A673 (cell line): Measurements from ENCODE around the gene KREMEN1. TPM values are rescaled to one million over a fixed set of nuclear protein-coding genes. Genes with fewer than 3 reads are reported as not detected.

Experiments
- BruUV-seq: library from RNA; stranded (reverse); fragments of 400-500 nt; replicated peaks from 2 replicates; lab custom pipeline; 2021; lab: Mats Ljungman, UMichigan
- CTCF ChIA-PET: fragments of 300-600 bp; sonication (Branson Sonifier 250); formaldehyde crosslinking; loops from one replicate; lab custom pipeline; 2022; ENCODE audit warnings: antibody characterized with exemption; lab: Charles Lee
- POLR2A ChIA-PET: fragments of 300-600 bp; sonication (Branson Sonifier 250); formaldehyde crosslinking; loops from one replicate; lab custom pipeline; 2022; ENCODE audit warnings: antibody characterized with exemption; ENCODE audit not compliant: low non-redundant PET; lab: Charles Lee
- DNase-seq: peaks from one replicate; pipeline ENCODE4 v3.0.0-alpha.2; 2015; ENCODE audit warnings: low spot score
- H3K27ac ChIP-seq: fragments of 200-600 bp; sonication (generic); 2 replicates; pipeline ENCODE4 v1.5.1; 2016; ENCODE audit warnings: mixed run types, low read depth, mild to moderate bottlenecking, mixed read lengths, antibody characterized with exemption, low read length; ENCODE audit not compliant: poor library complexity, severe bottlenecking
- H3K27me3 ChIP-seq: fragments of 200-600 bp; sonication (generic); replicated peaks from 2 replicates; pipeline ENCODE4 v1.6.1; 2017; ENCODE audit warnings: mixed run types, low read depth, mild to moderate bottlenecking, mixed read lengths, antibody characterized with exemption, low read length; ENCODE audit not compliant: insufficient read depth, poor library complexity
- H3K36me3 ChIP-seq: fragments of 200-600 bp; sonication (generic); 2 replicates; pipeline ENCODE4 v1.6.1; 2016; ENCODE audit warnings: mixed run types, mild to moderate bottlenecking, mixed read lengths, antibody characterized with exemption, low read length; ENCODE audit not compliant: insufficient read depth, poor library complexity, severe bottlenecking
- H3K4me1 ChIP-seq: fragments of 200-600 bp; sonication (generic); 2 replicates; pipeline ENCODE4 v1.6.1; 2017; ENCODE audit warnings: mixed run types, mild to moderate bottlenecking, mixed read lengths, antibody characterized with exemption, low read length; ENCODE audit not compliant: insufficient read depth, poor library complexity, severe bottlenecking
- H3K4me3 ChIP-seq: fragments of 200-600 bp; sonication (generic); 2 replicates; pipeline ENCODE4 v1.5.1; 2016; ENCODE audit warnings: low read depth, mixed run types, mild to moderate bottlenecking, mixed read lengths, low read length; ENCODE audit not compliant: poor library complexity, severe bottlenecking
- H3K9me3 ChIP-seq: fragments of 200-600 bp; sonication (generic); 2 replicates; pipeline ENCODE4 v1.6.1; 2016; ENCODE audit warnings: mixed run types, low read depth, mild to moderate bottlenecking, mixed read lengths, antibody characterized with exemption, low read length; ENCODE audit not compliant: poor library complexity, severe bottlenecking
- EZH2 ChIP-seq: fragments of 200-600 bp; sonication (generic); IDR thresholded peaks from 2 replicates; pipeline ENCODE4 v1.6.1; 2017; ENCODE audit warnings: borderline replicate concordance, low read depth, mild to moderate bottlenecking, mixed read lengths, antibody characterized with exemption, low read length; ENCODE audit not compliant: poor library complexity, severe bottlenecking
- intact Hi-C: fragments of 100-400 bp; cut with micrococcal nuclease; formaldehyde crosslinking; loops from one replicate; pipeline ENCODE4 v1.10.0; 2022; ENCODE audit not compliant: unreplicated experiment
- total RNA-seq: library from RNA; stranded (reverse); gene quantifications from 2 replicates; pipeline ENCODE4 v1.2.3, GENCODE V29; 2021
- TF ChIP-seq, protein P1 (sequence below): fragments of 300-800, 200-600 bp; sonication (generic); conservative IDR thresholded peaks from 2 replicates; pipeline ENCODE4 v1.5.1; 2017; ENCODE audit warnings: low read depth, mild to moderate bottlenecking, antibody characterized with exemption, low read length, moderate library complexity, mixed read lengths

The KREMEN1 gene
- total RNA-seq, 1 experiment from 2014 or later, result 4.2 TPM

DNA sequence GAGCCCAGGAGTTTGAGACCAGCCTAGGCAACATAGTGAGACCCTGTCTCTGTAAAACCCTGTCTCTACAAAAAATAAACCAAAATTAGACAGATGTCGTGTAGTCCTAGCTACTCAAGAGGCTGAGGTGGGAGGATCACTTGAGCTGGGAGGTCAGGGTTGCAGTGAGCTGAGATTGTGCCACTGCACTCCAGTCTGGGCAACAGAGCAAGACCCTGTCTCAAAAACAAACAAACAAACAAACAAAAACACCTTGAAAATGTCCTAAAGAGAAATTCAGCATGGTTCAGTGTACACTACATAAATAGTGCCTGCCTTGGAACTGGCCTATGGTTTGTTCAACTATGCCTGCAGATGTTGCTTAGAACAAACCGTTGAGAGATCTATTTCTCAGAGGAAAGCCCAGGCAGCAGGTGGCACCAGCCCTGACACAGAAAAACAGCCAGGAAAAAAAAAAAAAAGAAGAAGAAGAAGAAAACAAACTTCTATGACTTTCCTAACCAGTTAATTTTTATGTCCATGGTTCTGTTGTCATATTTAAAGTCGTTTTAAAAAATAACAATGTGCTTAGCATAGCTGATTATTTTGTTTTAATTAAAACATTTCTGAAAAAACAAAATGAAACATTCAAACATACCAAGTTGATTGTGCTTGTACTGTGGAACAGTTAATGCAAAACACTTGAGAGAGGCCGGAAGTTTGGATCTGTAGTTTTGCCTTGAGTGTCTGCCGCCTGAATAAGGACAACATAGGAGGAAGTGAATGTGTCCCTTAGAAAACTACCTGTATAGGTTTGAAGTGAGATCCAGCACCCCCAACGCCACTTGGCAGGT lies 5.4 kb downstream of the KREMEN1 start:
- Histone ChIP-seq H3K27ac (peak overlapping the region; percentile 50), H3K36me3 (no peaks in the 10 kb centered on the region), H3K4me3 (no peak overlapping the region), H3K4me1 (peaks cover 47% of the 10 kb centered on the region), H3K27me3 (no peaks in the 10 kb centered on the region), H3K9me3 (no peaks in the 10 kb centered on the region)
- TF ChIP-seq, protein P1, sequence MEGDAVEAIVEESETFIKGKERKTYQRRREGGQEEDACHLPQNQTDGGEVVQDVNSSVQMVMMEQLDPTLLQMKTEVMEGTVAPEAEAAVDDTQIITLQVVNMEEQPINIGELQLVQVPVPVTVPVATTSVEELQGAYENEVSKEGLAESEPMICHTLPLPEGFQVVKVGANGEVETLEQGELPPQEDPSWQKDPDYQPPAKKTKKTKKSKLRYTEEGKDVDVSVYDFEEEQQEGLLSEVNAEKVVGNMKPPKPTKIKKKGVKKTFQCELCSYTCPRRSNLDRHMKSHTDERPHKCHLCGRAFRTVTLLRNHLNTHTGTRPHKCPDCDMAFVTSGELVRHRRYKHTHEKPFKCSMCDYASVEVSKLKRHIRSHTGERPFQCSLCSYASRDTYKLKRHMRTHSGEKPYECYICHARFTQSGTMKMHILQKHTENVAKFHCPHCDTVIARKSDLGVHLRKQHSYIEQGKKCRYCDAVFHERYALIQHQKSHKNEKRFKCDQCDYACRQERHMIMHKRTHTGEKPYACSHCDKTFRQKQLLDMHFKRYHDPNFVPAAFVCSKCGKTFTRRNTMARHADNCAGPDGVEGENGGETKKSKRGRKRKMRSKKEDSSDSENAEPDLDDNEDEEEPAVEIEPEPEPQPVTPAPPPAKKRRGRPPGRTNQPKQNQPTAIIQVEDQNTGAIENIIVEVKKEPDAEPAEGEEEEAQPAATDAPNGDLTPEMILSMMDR, result peak; percentile 37; the same call in 1 of the 2 replicates
- TF ChIP-seq EZH2, result no peak
- POLR2A ChIA-PET, result no interaction called here
- CTCF ChIA-PET, result interaction anchor here (0.6 kb wide), 1 partner anchor 86 kb away, joined by 10 read pairs; no protein-coding TSS in a partner anchor
- no TSS peak for BruUV-seq
- intact Hi-C loops, result loop anchor here (10.0 kb wide), 1 partner anchor 77 kb away; no protein-coding TSS in a partner anchor
- DNase-seq, result no peak

DNA sequence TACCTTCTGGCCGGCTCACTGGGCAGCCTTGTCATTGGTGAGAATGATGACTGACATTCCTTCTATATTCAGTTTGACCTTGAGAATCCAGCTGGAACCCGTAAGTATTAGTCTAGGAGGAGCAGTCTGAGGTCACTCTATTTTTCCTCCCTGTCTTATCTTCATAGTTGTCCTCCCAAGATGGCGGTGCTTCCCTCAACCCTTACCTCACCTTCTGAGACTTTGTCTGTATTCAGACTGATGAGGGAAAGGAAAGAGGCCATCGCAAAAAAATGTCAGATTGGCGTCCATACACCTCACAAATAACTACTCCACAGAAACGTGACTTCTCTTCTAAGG lies 6.0 kb downstream of the KREMEN1 start:
- ChIA-PET POLR2A (no interaction called here), CTCF (no interaction called here)
- Histone ChIP-seq H3K9me3 (no peaks in the 10 kb centered on the region), H3K27me3 (no peaks in the 10 kb centered on the region), H3K4me3 (no peak overlapping the region), H3K27ac (peak overlapping the region; percentile 50), H3K36me3 (no peaks in the 10 kb centered on the region), H3K4me1 (peaks cover 45% of the 10 kb centered on the region)
- intact Hi-C loops, result loop anchor here (10.0 kb wide), 1 partner anchor 76 kb away; no protein-coding TSS in a partner anchor
- BruUV-seq, result no TSS peak
- no peak for DNase-seq
- TF ChIP-seq, protein P1, result no peak
- no peak for TF ChIP-seq EZH2

DNA sequence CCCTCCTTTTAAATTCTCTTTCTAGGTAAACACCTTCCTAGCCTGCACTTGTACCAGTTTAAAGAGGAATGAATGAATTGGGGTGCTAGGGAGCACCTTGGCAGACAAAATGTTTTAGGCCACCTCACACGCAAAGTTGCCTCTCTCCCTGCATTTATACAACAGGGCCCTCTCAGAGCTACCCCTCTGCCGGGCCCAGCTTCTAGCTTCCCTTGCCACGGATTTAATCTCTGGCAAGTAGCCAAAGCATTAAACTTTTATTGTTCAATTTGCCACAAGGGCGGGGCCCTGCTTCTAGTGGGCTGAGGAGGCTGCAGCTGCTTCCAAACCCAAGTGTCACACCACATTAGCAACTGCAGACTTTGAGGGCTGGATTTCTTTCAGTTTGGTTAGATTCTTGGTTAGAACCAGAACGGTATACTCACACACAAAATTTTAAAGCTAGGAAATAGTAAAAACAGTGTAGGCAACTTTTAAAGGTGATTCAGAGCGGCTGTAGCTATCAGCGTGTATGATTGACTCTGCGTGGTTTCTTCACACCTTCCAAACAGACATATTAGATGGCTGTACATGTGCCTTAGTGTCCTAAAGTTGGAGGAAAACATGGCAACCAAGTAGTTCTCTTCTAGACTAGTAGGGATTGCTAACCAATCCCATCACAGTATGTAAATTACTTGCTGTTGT lies 6.5 kb downstream of the KREMEN1 start:
- no TSS peak for BruUV-seq
- POLR2A ChIA-PET, result no interaction called here
- no peaks in the 10 kb centered on the region for H3K36me3 ChIP-seq

More for the DNA sequence above, 6.5 kb downstream of the KREMEN1 start:
- no peak overlapping the region for H3K4me3 ChIP-seq
- H3K9me3 ChIP-seq, result no peaks in the 10 kb centered on the region
- H3K27me3 ChIP-seq, result no peaks in the 10 kb centered on the region
- no peak for TF ChIP-seq EZH2
- TF ChIP-seq, protein P1, result no peak
- intact Hi-C loops, result loop anchor here (10.0 kb wide), 1 partner anchor 75 kb away; no protein-coding TSS in a partner anchor
- peak overlapping the region; percentile 50 for H3K27ac ChIP-seq
- peak; percentile 95 for DNase-seq
- H3K4me1 ChIP-seq, result peaks cover 43% of the 10 kb centered on the region
- CTCF ChIA-PET, result no interaction called here
